Ovary (tissue), 9 donors: ENCODE data around the gene AGAP9. TPM values are rescaled to one million over a fixed set of nuclear protein-coding genes. Genes with fewer than 3 reads are reported as not detected.
"Not testable (repeated sequence)": the region's sequence is repeated elsewhere in the genome, so short reads cannot be mapped to it uniquely, and the experiment has no call there.

ENCODE experiments used
- DNase-seq, 5 donors: peaks; one replicate each; pipeline ENCODE4 v3.0.0-alpha.2; 2019 to 2020
- H3K27ac ChIP-seq, 2 donors: fragments of 200-600 bp; one replicate each; pipeline versions ENCODE4 v1.5.1 to v1.8.0; 2019 to 2022
- H3K27me3 ChIP-seq: fragments of 200-600 bp; one replicate; pipeline ENCODE4 v1.8.0; 2022
- H3K36me3 ChIP-seq: fragments of 200-600 bp; sonication (generic); one replicate; pipeline ENCODE4 v1.5.1; 2019
- H3K4me1 ChIP-seq: one replicate; pipeline ENCODE4 v1.8.1; 2013; ENCODE audit warnings: mild to moderate bottlenecking, moderate library complexity; ENCODE audit not compliant: insufficient read depth
- H3K4me3 ChIP-seq: fragments of 200-600 bp; sonication (generic); one replicate; pipeline ENCODE4 v1.5.1; 2017
- H3K9me3 ChIP-seq, 2 donors: fragments of 200-600 bp in 1 of 2; sonication (generic) in 1 of 2; one replicate each; pipeline versions ENCODE4 v1.5.1 to v1.8.1; 2013 to 2019; ENCODE audit warnings: mild to moderate bottlenecking in 1 of 2, moderate library complexity in 1 of 2
- CTCF ChIP-seq, 3 donors: fragments of 450-650 bp in 2 of 3; fragments of 200-600 bp in 1 of 3; IDR thresholded peaks; one replicate each; pipeline versions ENCODE4 v1.5.1 to v1.8.0; 2016 to 2022; ENCODE audit warnings: antibody characterized with exemption in 3 of 3, mild to moderate bottlenecking in 1 of 3
- EP300 ChIP-seq: sonication (generic); formaldehyde crosslinking; IDR thresholded peaks from one replicate; pipeline ENCODE4 v1.6.1; 2017; ENCODE audit warnings: antibody characterized with exemption
- POLR2A ChIP-seq: fragments of 450-650 bp; IDR thresholded peaks from one replicate; pipeline ENCODE4 v1.6.1; 2017; ENCODE audit warnings: antibody characterized with exemption, mild to moderate bottlenecking, moderate library complexity
- WGBS, 3 donors: extraction: QIAGEN DNeasy Blood & Tissue Kit in 1 of 3; methylation state at CpG; one replicate each; pipeline versions ENCODE4 v1.1.5 to v1.1.7; 2013 to 2017; 5-methylcytosine and 5-hydroxymethylcytosine counted together
- intact Hi-C, 4 donors: fragments of 100-400 bp; cut with DNase I; formaldehyde crosslinking; loops; one replicate each; pipeline versions ENCODE4 v1.11.0 to v1.15.1; 2022 to 2023
- polyA plus RNA-seq, 2 donors: library from polyadenylated mRNA; stranded (reverse); fragments of 200-250 nt in 1 of 2; fragments of 350-450 nt in 1 of 2; fragmentation: Illumina TruSeq in 1 of 2; extraction: RNeasy Lipid Tissue Mini Kit (QIAGEN cat#74804) in 1 of 2; gene quantifications; one replicate each; pipeline ENCODE4 v1.2.3, GENCODE V29; 2013 to 2014
- total RNA-seq, 7 donors: library from RNA; depleted of rRNA in 2 of 7; stranded (reverse); fragments of >200 nt in 2 of 7; fragmentation: NEBNext Ultra II Directional in 3 of 7; extraction: Animal tissue kit (Norgen Biotek cat#: 25700) in 3 of 7; gene quantifications; one replicate each; pipeline versions ENCODE4 v1.1.0 to v1.2.4, GENCODE V29; 2016 to 2023
- donor health status: DM: no; HTN: no; CAD: no; lungs with moderate emphysema.
- donor health status: DM: no; HTN: no; CAD: no.
- donor health status: Bipolar disorder and iron deficiency.
- donor health status: DM: yes; HTN: yes; CAD: no.
- donor health status: DM: no; HTN: no; CAD: no.
- donor health status: DM: yes; HTN: yes; CAD: no.

Gene AGAP9
- total and polyA plus RNA-seq, 9 donors = 1.3 to 11.3 (median 8.5) TPM

- DNase-seq = no peak
- no peaks in the 10 kb centered on the region for H3K36me3 ChIP-seq
- TF ChIP-seq EP300 (no peak), POLR2A (no peak), CTCF (IDR thresholded peaks at IDR 0.05) (no peak)
- no peaks in the 10 kb centered on the region for H3K27me3 ChIP-seq
- intact Hi-C loops = loop anchor here in 1 of 4 donors (5.0 kb wide), 1 partner anchor 40 kb away; no protein-coding TSS in a partner anchor
- no peak overlapping the region for H3K4me3 ChIP-seq
- 92 to 94% (median 93%) methylated on average over 1 of the region's 1 CpG for WGBS, 3 donors
- peaks cover 6% of the 10 kb centered on the region for H3K4me1 ChIP-seq
- H3K9me3 ChIP-seq = no peaks in the 10 kb centered on the region
- H3K27ac ChIP-seq = no peak overlapping the region
Measured at GRCh38 chr10:47457528-47457820, 66.0 kb downstream of the AGAP9 start.

- no peak for TF ChIP-seq POLR2A
- TF ChIP-seq CTCF (IDR thresholded peaks at IDR 0.05) = no peak
- TF ChIP-seq EP300 = no peak
- Histone ChIP-seq H3K27ac (no peak overlapping the region), H3K36me3 (no peaks in the 10 kb centered on the region), H3K4me3 (no peak overlapping the region), H3K27me3 (no peaks in the 10 kb centered on the region), H3K9me3 (no peaks in the 10 kb centered on the region), H3K4me1 (peaks cover 6% of the 10 kb centered on the region)
- 68 to 73% (median 68%) methylated on average over 6 of the region's 6 CpGs for WGBS, 3 donors
- intact Hi-C loops = loop anchor here in 1 of 4 donors (5.0 kb wide), 1 partner anchor 40 kb away; no protein-coding TSS in a partner anchor
- DNase-seq = peak in 2 of 5 donors; percentile 7 to 25
Measured at GRCh38 chr10:47456794-47457527, 66.5 kb downstream of the AGAP9 start.

GRCh38 chr10:47456079-47456785 lies 67.2 kb downstream of the AGAP9 start:
- Histone ChIP-seq H3K36me3 (no peaks in the 10 kb centered on the region), H3K27me3 (no peaks in the 10 kb centered on the region), H3K27ac (no peak overlapping the region), H3K9me3 (no peaks in the 10 kb centered on the region), H3K4me1 (peaks cover 6% of the 10 kb centered on the region), H3K4me3 (no peak overlapping the region)
- WGBS, 3 donors = 49 to 51% (median 51%) methylated on average over 8 of the region's 8 CpGs
- intact Hi-C loops = loop anchor here in 1 of 4 donors (5.0 kb wide), 1 partner anchor 39 kb away; no protein-coding TSS in a partner anchor
- peak in 2 of 5 donors; percentile 2 to 10 for DNase-seq
- TF ChIP-seq POLR2A = no peak
- no peak for TF ChIP-seq CTCF (IDR thresholded peaks at IDR 0.05)
- TF ChIP-seq EP300 = no peak

GRCh38 chr10:47455350-47456078 lies 67.9 kb downstream of the AGAP9 start:
- not testable (repeated sequence) for H3K27ac ChIP-seq, H3K27me3 ChIP-seq, H3K4me1 ChIP-seq, H3K4me3 ChIP-seq, H3K36me3 ChIP-seq, H3K9me3 ChIP-seq
- WGBS, 3 donors = 92% methylated on average over 9 of the region's 9 CpGs
- peak in 2 of 5 donors; percentile 1 to 11 for DNase-seq
- intact Hi-C loops = loop anchor here in 1 of 4 donors (5.0 kb wide), 1 partner anchor 38 kb away; no protein-coding TSS in a partner anchor
